Fibroblast of skin of abdomen (primary cell): ENCODE results near the gene HNF1B. TPM values are rescaled to one million over a fixed set of nuclear protein-coding genes. Genes with fewer than 3 reads are reported as not detected.
"Not testable (repeated sequence)": the region's sequence is repeated elsewhere in the genome, so short reads cannot be mapped to it uniquely, and the experiment has no call there.

Source experiments
- DNase-seq: peaks from one replicate; pipeline ENCODE4 v3.0.0-alpha.2; 2013
- polyA plus RNA-seq, 2 experiments: library from polyadenylated mRNA; unstranded; fragments of 120-200 nt; gene quantifications; one replicate each; pipeline ENCODE4 v1.2.1, GENCODE V29; 2013; ENCODE audit not compliant: insufficient read length in 2 of 2

HNF1B gene
- polyA plus RNA-seq (2013, experiment 1 of 2; ENCODE audit: insufficient read length) = not detected
- polyA plus RNA-seq (2013, experiment 2 of 2; ENCODE audit: insufficient read length) = not detected

- no peak for DNase-seq
Observed at GRCh38 chr17:37744961-37745800, at the start of gene HNF1B. Gene HNF1B (minus strand): TSS chr17:37745059. CDS start chr17:37744884, 175 bp downstream.

- peak; percentile 60 for DNase-seq
Observed at GRCh38 chr17:37792787-37793186, 47.9 kb upstream of the HNF1B start.

- peak; percentile 10 for DNase-seq
Observed at GRCh38 chr17:37791447-37792399, 46.9 kb upstream of the HNF1B start.

DNA sequence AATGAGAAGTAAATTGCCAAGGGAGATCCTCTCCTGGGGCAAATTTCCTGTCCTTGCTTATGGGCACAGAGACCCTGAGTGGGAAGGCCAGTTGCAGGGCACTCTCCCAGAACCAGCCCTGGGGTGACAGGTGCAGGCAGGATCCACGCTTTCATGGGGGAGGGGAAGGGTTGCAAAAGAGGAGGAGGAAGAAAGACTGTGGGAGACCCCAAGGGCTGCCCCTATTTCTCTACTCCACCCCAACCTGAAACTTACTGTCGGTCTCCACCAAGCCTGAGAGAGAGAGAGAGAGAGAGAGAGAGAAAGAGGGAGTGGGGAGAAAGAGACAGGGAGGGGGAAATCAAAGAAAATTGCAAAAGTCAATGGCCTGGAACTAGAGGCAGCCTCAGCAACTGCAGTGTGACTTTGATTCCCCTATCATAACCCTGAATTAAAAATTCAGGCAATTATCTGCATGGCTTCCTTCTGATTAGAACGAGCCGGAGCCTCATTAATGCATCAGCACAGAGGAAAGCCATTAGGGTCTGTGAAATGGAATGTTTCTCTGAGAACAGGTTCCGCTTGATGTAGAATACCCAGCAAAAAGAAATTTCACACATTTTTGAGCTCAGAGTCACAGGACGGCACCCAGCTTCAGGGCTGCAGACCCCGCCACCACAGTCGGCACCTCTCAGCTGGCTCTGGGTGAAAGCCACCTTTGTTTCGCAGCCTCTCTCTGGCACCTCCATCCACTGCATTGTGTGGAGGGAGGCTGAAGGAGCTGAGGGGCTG is 45.1 kb upstream of the HNF1B start:
- DNase-seq = no peak

DNA sequence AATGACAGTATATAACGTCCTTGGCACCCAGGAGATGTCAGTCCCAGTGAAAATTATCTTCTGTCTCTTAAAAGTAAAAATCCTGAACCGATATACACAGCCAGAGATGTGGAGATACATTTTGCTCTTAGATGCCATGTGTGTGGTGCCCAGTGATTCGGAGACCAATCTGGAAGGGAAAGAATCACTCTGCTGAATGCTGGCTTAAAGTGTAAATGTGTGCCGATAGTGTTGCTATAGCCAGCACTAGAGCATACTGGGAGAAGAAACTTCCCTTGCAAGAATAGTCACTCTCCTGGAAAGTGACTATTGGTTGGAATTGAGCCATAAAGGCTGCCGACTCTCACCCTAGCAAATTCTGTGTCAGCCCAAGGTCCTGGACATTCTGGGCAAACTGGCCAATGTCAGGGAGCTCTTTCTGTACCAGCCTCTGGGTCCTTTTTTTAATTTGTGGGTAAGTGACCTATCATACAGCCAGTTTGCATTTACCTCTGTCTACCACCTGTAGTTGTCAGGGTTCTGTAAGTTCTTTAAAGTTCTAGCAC is 44.2 kb upstream of the HNF1B start:
- no peak for DNase-seq

GRCh38 chr17:37788526-37788925 is 43.7 kb upstream of the HNF1B start:
- DNase-seq = no peak

- peak; percentile 24 for DNase-seq
Observed at GRCh38 chr17:37787055-37787757, 42.3 kb upstream of the HNF1B start.

- DNase-seq = no peak
Observed at GRCh38 chr17:37786481-37786880, 41.6 kb upstream of the HNF1B start.

- not testable (repeated sequence) for DNase-seq
Observed at GRCh38 chr17:37782460-37782859, 37.6 kb upstream of the HNF1B start.

DNA sequence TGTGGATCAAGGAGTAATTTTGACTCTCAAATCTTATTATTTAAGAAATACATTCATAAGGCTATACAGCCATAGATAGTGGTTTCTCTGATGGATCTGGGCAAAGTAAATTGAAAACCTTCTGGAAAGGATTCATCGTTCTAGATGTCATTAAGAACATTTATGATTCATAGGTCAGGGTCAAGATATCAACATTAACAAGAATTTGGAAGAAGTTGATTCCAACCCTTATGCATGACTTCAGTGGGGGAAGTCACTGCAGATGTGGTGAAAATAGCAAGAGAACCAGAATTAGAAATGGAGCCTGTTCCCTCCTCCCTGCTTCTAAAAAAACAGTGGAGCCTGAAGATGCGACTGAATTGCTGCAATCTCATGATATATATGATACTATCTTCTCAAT is 36.6 kb upstream of the HNF1B start:
- no peak for DNase-seq

- peak; percentile 19 for DNase-seq
Observed at GRCh38 chr17:37779554-37779953, 34.7 kb upstream of the HNF1B start.

- no peak for DNase-seq
Observed at GRCh38 chr17:37774504-37774903, 29.6 kb upstream of the HNF1B start.

DNA sequence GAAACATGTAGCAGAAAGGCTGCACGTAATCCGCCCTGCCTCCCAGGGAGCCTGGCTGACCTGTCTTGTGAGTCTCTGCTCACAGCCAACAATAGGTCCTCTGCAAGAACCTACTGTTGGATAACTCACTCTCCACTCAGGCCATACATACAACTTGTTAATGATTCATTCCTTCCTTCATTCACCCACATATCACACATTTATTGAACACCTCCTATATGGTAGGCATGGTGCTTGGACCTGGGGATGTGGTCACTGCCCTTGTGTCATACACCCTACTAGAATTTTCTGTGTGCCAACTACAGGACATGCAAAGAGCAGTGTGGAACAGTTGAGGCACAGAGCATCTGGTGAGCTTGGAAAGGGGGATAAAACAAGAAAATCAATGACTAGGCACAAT is 28.1 kb upstream of the HNF1B start:
- DNase-seq = no peak

GRCh38 chr17:37770631-37771518 is 26.0 kb upstream of the HNF1B start:
- peak; percentile 56 for DNase-seq

DNA sequence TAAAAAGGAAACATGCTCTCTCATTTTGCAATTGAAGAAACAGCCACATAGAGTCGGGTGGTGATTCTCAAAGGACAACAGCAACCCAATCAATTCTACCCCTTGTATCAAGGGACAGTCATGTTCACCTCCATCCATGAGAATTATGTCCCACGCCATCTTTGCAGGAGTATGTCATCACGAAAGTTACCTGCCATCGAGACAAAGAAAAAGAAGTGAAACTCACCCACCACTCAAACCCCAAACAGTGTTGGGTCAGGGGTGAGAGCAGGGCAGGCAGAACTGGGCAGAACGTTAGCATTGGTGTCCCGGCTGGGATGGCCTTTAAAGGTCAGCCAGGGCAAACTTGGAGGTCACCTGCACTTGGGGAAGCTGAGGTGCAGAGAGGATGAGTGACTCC is 24.2 kb upstream of the HNF1B start:
- DNase-seq = no peak

DNA sequence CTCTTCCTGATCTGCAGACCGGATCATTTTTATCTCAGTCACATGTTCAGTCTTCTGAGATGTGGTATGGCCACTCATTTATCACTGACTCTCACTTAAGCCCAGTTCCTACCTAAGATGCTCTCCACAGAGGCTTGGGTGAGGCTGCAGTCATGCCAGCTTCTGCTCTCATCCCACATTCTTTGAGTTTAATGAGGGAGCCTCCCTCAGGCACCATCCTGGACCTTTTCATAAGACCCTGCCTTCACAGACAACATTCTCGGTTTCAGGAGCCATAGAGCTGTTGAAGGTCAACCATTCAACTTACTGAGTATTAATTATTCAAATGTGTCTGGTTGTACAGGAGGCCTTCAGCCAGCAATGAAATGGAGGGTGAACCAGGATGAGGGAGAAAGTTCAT is 23.6 kb upstream of the HNF1B start:
- DNase-seq = no peak

GRCh38 chr17:37766971-37767370 is 22.1 kb upstream of the HNF1B start:
- no peak for DNase-seq

DNA sequence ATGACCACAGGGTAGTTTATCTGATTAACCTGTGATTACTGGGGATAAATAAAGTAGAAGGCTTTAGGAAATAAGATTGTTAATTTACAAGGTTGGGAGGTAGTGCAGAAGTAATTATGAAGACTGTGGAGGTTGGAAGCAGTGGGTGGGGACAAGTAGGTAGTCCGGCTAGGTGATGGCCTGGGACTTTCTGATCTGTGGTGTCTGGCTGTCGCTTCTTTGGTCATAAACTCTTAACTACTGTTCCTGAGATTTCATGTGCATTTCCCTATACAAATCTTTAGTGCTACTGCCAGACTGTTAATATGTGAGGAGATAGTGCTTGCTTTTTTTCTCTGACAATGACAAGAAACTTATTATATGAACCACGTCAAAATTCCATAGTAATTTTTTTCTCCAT is 19.5 kb upstream of the HNF1B start:
- DNase-seq = no peak

- no peak for DNase-seq
Observed at GRCh38 chr17:37762666-37763065, 17.8 kb upstream of the HNF1B start.

GRCh38 chr17:37761961-37762360 is 17.1 kb upstream of the HNF1B start:
- DNase-seq = no peak
